ENCODE data around the gene REC114.
"Not testable (repeated sequence)": the region's sequence is repeated elsewhere in the genome, so short reads cannot be mapped to it uniquely, and the experiment has no call there.

REC114 gene

DNA sequence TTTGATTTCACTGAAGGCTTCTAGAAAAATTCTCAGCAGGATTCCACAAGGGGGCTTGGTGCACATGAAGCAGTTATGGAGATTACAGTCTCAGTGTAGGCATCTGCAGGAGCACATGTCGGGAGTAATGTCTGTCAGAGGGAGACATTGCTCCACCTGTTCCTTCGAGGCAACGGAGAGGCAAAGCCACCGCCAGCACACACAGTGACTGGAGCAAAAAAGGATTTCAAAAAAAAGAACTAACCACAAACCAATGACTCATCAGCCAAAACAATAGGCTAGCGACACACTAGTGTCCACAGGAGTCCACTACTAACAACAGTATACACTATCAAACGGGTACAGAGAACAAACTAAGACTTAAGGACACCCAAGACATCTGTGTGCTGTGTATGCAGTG lies 121.3 kb downstream of the REC114 start:
- Histone ChIP-seq H3K36me3 (ENCODE audit: control insufficient read depth in 1 of 2, insufficient read depth in 2 of 2, low read length in 2 of 2) (peaks cover 48 to 55% of the 10 kb centered on the region in 2 donors), H3K4me3 (ENCODE audit: low read depth in 1 of 2, low read length in 2 of 2) (no peak overlapping the region), H3K27me3 (ENCODE audit: low read depth, low read length) (no peaks in the 10 kb centered on the region), H3K27ac (ENCODE audit: low read length) (no peak overlapping the region), H3K9me3 (ENCODE audit: control insufficient read depth in 1 of 2, low read length in 2 of 2) (no peaks in the 10 kb centered on the region), H3K4me1 (ENCODE audit: control insufficient read depth in 1 of 2, insufficient read depth in 2 of 2, low read length in 2 of 2) (peaks cover 0 to 17% of the 10 kb centered on the region in 2 donors)

DNA sequence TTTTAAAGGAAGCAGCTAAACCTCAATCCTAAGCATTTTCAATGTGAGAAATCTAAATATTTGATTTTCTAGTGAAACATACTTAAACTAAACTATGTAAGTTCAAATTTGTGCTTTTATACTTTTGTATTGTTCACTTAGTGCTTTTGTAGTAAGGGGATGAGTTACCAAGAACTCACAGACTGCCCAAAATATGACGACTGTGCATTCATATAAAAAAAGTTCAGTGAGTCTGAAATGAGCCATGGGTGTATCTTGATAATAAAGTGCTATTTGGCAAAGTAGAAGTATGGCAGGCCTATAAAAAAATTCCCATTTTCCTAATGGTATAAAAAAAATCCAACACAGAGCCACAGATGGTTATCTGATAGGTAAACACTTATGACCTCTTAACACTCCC lies 124.1 kb downstream of the REC114 start:
- Histone ChIP-seq H3K9me3 (ENCODE audit: control insufficient read depth in 1 of 2, low read length in 2 of 2) (no peaks in the 10 kb centered on the region), H3K4me1 (ENCODE audit: control insufficient read depth in 1 of 2, insufficient read depth in 2 of 2, low read length in 2 of 2) (peaks cover 0 to 17% of the 10 kb centered on the region in 2 donors), H3K36me3 (ENCODE audit: control insufficient read depth in 1 of 2, insufficient read depth in 2 of 2, low read length in 2 of 2) (peaks cover 57 to 58% of the 10 kb centered on the region in 2 donors), H3K27me3 (ENCODE audit: low read depth, low read length) (no peaks in the 10 kb centered on the region), H3K4me3 (ENCODE audit: low read depth in 1 of 2, low read length in 2 of 2) (no peak overlapping the region), H3K27ac (ENCODE audit: low read length) (no peak overlapping the region)

DNA sequence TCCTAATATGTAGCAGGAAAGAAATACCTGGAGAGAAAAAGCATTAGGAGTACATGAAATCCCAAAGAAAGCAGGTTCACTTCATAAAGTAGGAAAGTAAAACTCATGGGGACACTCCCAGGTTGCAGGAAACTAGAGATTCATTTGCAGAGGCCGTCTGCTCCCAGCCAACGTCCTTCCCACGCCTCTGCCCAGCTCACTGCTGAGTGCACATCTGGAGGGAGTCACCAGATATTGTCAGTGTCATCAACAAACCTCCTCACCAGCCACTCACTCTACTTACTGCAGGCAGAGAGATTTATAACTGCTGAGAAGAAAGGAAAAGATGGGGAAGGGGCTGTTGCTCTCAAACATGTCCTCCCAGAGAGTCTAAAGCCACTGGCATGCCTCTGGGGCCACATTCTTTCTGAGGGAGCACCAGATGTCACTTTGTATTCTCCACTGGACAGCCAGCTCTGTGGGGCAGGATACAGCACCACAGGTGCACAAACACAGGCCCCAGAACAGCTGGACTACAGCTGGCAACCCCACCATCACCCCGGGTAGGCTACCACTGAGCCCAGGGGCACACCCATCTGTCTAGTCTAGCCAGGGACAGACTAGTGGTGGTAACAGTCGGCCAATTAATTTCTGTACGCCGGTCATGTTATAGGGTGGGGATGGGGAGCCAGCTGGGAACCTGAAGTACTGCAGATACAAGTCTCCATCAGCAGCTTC lies 125.8 kb downstream of the REC114 start:
- no peak overlapping the region for H3K27ac ChIP-seq (ENCODE audit: low read length)
- peaks cover 0 to 20% of the 10 kb centered on the region in 2 donors for H3K4me1 ChIP-seq (ENCODE audit: control insufficient read depth in 1 of 2, insufficient read depth in 2 of 2, low read length in 2 of 2)
- no peaks in the 10 kb centered on the region for H3K27me3 ChIP-seq (ENCODE audit: low read depth, low read length)
- H3K9me3 ChIP-seq (ENCODE audit: control insufficient read depth in 1 of 2, low read length in 2 of 2): no peaks in the 10 kb centered on the region
- no peak overlapping the region for H3K4me3 ChIP-seq (ENCODE audit: low read depth in 1 of 2, low read length in 2 of 2)
- peaks cover 54 to 59% of the 10 kb centered on the region in 2 donors for H3K36me3 ChIP-seq (ENCODE audit: control insufficient read depth in 1 of 2, insufficient read depth in 2 of 2, low read length in 2 of 2)

DNA sequence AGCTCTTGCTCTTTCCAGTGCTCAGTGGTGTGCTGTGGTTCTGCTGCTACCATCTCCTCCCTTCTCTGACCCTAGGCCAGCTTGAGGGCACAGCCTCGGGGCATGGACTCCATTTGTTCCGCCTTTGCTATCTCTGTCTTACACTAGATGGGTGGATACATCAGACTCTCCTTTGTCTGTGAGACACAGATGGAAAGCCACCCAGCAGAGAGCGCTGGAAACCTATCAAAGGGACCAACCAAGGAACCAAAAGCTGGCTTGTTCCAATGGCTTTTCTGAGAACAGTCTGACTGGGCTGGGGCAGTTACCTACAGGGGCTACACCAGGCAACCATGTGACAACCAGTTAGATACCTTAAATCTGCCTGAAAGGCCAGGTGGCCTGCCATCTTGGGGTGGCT lies 126.4 kb downstream of the REC114 start:
- H3K27me3 ChIP-seq (ENCODE audit: low read depth, low read length): no peaks in the 10 kb centered on the region
- no peaks in the 10 kb centered on the region for H3K9me3 ChIP-seq (ENCODE audit: control insufficient read depth in 1 of 2, low read length in 2 of 2)
- H3K27ac ChIP-seq (ENCODE audit: low read length): no peak overlapping the region
- H3K4me3 ChIP-seq (ENCODE audit: low read depth in 1 of 2, low read length in 2 of 2): no peak overlapping the region
- peaks cover 0 to 22% of the 10 kb centered on the region in 2 donors for H3K4me1 ChIP-seq (ENCODE audit: control insufficient read depth in 1 of 2, insufficient read depth in 2 of 2, low read length in 2 of 2)
- peaks cover 54 to 60% of the 10 kb centered on the region in 2 donors for H3K36me3 ChIP-seq (ENCODE audit: control insufficient read depth in 1 of 2, insufficient read depth in 2 of 2, low read length in 2 of 2)

DNA sequence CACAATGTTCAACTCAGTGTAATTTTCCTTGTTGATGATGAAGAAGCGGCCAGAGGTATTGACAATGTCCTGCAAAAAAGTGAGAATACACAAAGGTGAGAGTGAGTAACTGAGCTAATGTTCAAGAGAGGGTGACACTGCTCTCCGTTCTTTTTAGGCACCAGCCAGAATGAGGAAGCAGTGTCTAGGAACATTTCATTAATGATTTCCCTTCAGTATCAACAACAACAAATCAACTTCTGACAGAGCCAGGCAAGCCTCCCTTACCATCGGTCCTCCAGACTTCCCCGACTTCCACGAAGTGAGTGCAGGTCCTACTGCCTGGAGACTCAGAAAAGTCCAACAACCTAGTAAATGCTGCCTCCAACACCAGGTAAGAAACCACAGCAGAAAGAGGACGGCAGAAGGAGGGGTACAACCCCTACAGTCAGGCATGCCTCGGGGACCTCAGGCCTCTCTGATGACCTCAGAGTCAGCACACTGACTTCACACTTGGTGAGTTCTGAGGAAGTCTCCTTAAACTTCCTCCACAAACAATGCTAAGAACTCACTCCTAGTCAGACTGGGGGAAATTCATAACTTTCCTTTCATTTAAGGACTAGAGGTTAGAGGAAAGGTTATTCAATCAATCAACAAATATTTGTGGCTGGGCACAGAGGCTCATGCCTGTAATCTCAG lies 127.5 kb downstream of the REC114 start:
- Histone ChIP-seq H3K27ac (ENCODE audit: low read length) (no peak overlapping the region), H3K27me3 (ENCODE audit: low read depth, low read length) (no peaks in the 10 kb centered on the region), H3K4me3 (ENCODE audit: low read depth in 1 of 2, low read length in 2 of 2) (no peak overlapping the region), H3K9me3 (ENCODE audit: control insufficient read depth in 1 of 2, low read length in 2 of 2) (no peaks in the 10 kb centered on the region), H3K4me1 (ENCODE audit: control insufficient read depth in 1 of 2, insufficient read depth in 2 of 2, low read length in 2 of 2) (peaks cover 0 to 21% of the 10 kb centered on the region in 2 donors), H3K36me3 (ENCODE audit: control insufficient read depth in 1 of 2, insufficient read depth in 2 of 2, low read length in 2 of 2) (peaks cover 57 to 65% of the 10 kb centered on the region in 2 donors)

DNA sequence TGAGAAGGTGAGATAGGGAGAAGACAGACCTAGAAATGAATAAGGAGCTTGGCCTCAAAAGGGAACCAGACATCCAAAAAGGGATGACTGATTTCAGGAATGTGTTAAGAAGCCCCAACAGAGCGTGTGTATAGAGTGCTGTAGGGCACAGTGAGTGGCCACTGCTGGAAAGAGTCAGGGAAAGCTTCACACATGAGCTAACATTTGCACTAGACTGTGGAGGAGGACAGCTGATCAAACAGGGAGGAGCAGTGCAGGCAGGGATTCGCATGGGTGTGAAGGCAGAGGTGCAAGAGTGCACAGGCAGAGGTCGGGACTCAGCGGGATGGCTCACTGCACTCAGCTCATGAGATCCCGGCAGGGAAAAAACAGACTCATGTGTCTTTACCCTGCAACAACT lies 128.4 kb downstream of the REC114 start:
- no peaks in the 10 kb centered on the region for H3K9me3 ChIP-seq (ENCODE audit: control insufficient read depth in 1 of 2, low read length in 2 of 2)
- H3K27ac ChIP-seq (ENCODE audit: low read length): no peak overlapping the region
- H3K4me3 ChIP-seq (ENCODE audit: low read depth in 1 of 2, low read length in 2 of 2): no peak overlapping the region
- H3K27me3 ChIP-seq (ENCODE audit: low read depth, low read length): no peaks in the 10 kb centered on the region
- peaks cover 63 to 73% of the 10 kb centered on the region in 2 donors for H3K36me3 ChIP-seq (ENCODE audit: control insufficient read depth in 1 of 2, insufficient read depth in 2 of 2, low read length in 2 of 2)
- H3K4me1 ChIP-seq (ENCODE audit: control insufficient read depth in 1 of 2, insufficient read depth in 2 of 2, low read length in 2 of 2): peaks cover 0 to 15% of the 10 kb centered on the region in 2 donors

DNA sequence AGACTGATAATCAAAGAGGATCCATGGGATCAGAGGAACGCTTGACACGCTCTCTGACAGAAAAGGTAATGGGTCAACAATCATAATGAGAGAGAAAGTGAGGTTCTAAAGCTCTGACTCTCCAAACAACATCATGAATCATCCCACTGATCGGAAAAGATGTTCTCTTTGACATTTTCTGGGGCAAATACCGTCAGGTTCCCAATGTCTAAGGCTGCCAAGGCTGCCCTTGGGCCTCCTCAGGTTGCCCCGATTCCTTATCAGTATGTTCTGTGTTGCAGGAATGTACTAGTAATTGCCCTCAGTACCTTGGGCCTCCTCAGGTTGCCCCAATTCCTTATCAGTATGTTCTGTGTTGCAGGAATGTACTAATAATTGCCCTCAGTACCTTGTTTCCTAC lies 129.3 kb downstream of the REC114 start:
- no peak overlapping the region for H3K27ac ChIP-seq (ENCODE audit: low read length)
- H3K4me1 ChIP-seq (ENCODE audit: control insufficient read depth in 1 of 2, insufficient read depth in 2 of 2, low read length in 2 of 2): peaks cover 0 to 11% of the 10 kb centered on the region in 2 donors
- H3K4me3 ChIP-seq (ENCODE audit: low read depth in 1 of 2, low read length in 2 of 2): no peak overlapping the region
- no peaks in the 10 kb centered on the region for H3K27me3 ChIP-seq (ENCODE audit: low read depth, low read length)
- H3K36me3 ChIP-seq (ENCODE audit: control insufficient read depth in 1 of 2, insufficient read depth in 2 of 2, low read length in 2 of 2): peaks cover 63 to 78% of the 10 kb centered on the region in 2 donors
- no peaks in the 10 kb centered on the region for H3K9me3 ChIP-seq (ENCODE audit: control insufficient read depth in 1 of 2, low read length in 2 of 2)

DNA sequence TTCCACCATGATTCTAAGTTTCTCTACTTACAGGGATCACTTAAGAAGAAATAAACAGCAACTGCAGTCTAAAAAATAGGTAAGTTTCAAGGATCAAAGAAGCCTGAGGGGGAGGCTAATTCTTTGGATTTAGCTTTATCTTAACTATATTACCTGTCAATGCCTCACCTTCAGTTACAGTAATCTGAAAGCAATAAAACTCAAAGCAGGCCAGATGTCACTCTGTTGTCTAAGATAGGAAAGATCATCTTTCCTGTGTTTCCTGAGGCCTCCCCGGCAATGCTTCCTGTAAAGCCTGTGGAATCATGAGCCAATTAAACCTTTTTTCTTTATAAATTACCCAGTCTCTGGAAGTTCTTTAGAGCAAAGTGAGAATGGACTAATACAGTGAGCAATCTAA lies 130.1 kb downstream of the REC114 start:
- H3K27ac ChIP-seq (ENCODE audit: low read length): peak overlapping the region; percentile 70

DNA sequence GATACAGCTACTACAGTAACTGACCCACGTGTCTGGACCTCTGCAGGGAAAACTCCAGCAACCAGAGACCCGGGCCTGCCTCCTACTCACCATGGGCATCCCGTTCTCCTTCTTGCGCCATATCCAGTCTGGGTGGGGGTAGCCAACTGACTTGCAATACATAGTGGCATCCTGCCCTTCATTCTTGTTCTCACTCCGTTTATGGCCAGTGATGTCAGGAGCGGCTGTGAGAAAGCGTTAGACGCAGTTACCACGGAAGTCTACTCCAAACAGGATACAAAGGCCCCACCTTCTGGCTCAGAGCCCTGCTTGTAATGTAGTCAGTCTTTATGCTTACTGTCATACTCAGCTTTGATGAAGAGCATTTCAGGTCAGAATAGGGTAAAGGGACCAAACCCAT lies 130.6 kb downstream of the REC114 start:
- Histone ChIP-seq H3K4me3 (ENCODE audit: low read depth in 1 of 2, low read length in 2 of 2) (no peak overlapping the region), H3K4me1 (ENCODE audit: control insufficient read depth in 1 of 2, insufficient read depth in 2 of 2, low read length in 2 of 2) (peaks cover 0 to 11% of the 10 kb centered on the region in 2 donors), H3K36me3 (ENCODE audit: control insufficient read depth in 1 of 2, insufficient read depth in 2 of 2, low read length in 2 of 2) (peaks cover 53 to 73% of the 10 kb centered on the region in 2 donors), H3K27ac (ENCODE audit: low read length) (peak overlapping the region; percentile 70), H3K27me3 (ENCODE audit: low read depth, low read length) (no peaks in the 10 kb centered on the region), H3K9me3 (ENCODE audit: control insufficient read depth in 1 of 2, low read length in 2 of 2) (no peaks in the 10 kb centered on the region)

More for the DNA sequence above, 130.1 kb downstream of the REC114 start:
- H3K9me3 ChIP-seq (ENCODE audit: control insufficient read depth in 1 of 2, low read length in 2 of 2): no peaks in the 10 kb centered on the region
- no peak overlapping the region for H3K4me3 ChIP-seq (ENCODE audit: low read depth in 1 of 2, low read length in 2 of 2)
- H3K4me1 ChIP-seq (ENCODE audit: control insufficient read depth in 1 of 2, insufficient read depth in 2 of 2, low read length in 2 of 2): peaks cover 0 to 11% of the 10 kb centered on the region in 2 donors
- H3K36me3 ChIP-seq (ENCODE audit: control insufficient read depth in 1 of 2, insufficient read depth in 2 of 2, low read length in 2 of 2): peaks cover 56 to 78% of the 10 kb centered on the region in 2 donors
- H3K27me3 ChIP-seq (ENCODE audit: low read depth, low read length): no peaks in the 10 kb centered on the region

DNA sequence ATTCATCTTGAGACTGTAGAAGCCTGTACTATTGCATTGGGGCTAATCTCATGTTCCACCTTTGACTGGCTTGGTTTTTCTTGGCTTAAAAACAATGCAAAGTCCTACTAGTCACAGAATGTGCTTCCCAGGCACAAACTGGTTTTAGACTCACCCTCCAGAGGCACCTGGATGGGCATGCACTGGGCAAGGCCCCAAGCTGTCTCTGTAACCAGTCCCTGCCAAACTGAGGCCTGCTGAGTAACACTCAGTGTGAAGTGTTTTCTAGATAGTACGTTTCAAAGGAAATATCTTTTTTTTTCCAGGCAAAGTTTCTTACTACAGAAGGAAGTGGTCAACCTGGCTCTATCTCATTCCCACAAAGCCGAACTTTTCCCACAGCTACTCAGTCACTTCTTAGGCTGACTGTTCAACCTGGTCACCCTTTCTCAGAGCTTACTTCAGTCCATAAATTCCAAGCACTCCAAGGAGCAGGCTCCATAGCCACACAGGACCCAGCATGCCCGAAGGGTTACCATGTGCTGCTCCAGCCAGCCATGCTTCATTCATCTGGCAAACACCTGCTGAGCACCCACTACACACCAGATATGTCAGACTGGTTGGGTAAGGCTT lies 132.8 kb downstream of the REC114 start:
- Histone ChIP-seq H3K4me1 (ENCODE audit: control insufficient read depth in 1 of 2, insufficient read depth in 2 of 2, low read length in 2 of 2) (peaks cover 0 to 11% of the 10 kb centered on the region in 2 donors), H3K36me3 (ENCODE audit: control insufficient read depth in 1 of 2, insufficient read depth in 2 of 2, low read length in 2 of 2) (peaks cover 38 to 60% of the 10 kb centered on the region in 2 donors), H3K27me3 (ENCODE audit: low read depth, low read length) (no peaks in the 10 kb centered on the region), H3K9me3 (ENCODE audit: control insufficient read depth in 1 of 2, low read length in 2 of 2) (no peaks in the 10 kb centered on the region), H3K27ac (ENCODE audit: low read length) (no peak overlapping the region), H3K4me3 (ENCODE audit: low read depth in 1 of 2, low read length in 2 of 2) (no peak overlapping the region)

DNA sequence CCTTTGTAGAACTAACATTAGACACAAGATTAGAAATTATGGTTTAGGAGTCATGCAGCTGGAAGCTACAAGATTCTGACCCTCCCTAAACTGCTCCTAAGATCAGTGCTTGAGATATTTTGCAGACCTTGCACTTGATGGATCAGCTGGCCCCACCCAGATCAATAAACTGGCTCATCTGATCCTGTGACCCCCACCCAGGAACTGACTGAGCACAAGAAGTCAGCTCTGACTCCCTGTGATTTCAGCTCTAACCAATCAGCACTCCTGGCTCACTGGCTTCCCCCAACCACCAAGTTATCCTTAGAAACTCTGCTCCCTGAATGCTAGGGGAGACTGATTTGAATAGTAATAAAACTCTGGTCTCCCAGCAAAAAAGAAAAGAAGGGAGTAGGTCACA lies 134.6 kb downstream of the REC114 start:
- not testable (repeated sequence) for H3K9me3 ChIP-seq (ENCODE audit: control insufficient read depth in 1 of 2, low read length in 2 of 2); H3K27ac ChIP-seq (ENCODE audit: low read length)
- H3K36me3 ChIP-seq (ENCODE audit: control insufficient read depth in 1 of 2, insufficient read depth in 2 of 2, low read length in 2 of 2): peaks cover 27 to 66% of the 10 kb centered on the region in 2 donors

More for the DNA sequence above, 134.6 kb downstream of the REC114 start:
- H3K27me3 ChIP-seq (ENCODE audit: low read depth, low read length); H3K4me3 ChIP-seq (ENCODE audit: low read depth in 1 of 2, low read length in 2 of 2): not testable (repeated sequence)
- H3K4me1 ChIP-seq (ENCODE audit: control insufficient read depth in 1 of 2, insufficient read depth in 2 of 2, low read length in 2 of 2): peaks cover 0 to 11% of the 10 kb centered on the region in 2 donors

Measured in muscle layer of duodenum (tissue), 2 donors.